ENCODE measurements around the gene DRC1.

- TF ChIP-seq POLR2AphosphoS5 (IDR thresholded peaks at IDR 0.05; ENCODE audit: insufficient read depth in 1 of 2, low read depth in 1 of 2) (no peak), POLR2A (IDR thresholded peaks at IDR 0.05) (no peak)
- TF ChIP-seq, protein P1, sequence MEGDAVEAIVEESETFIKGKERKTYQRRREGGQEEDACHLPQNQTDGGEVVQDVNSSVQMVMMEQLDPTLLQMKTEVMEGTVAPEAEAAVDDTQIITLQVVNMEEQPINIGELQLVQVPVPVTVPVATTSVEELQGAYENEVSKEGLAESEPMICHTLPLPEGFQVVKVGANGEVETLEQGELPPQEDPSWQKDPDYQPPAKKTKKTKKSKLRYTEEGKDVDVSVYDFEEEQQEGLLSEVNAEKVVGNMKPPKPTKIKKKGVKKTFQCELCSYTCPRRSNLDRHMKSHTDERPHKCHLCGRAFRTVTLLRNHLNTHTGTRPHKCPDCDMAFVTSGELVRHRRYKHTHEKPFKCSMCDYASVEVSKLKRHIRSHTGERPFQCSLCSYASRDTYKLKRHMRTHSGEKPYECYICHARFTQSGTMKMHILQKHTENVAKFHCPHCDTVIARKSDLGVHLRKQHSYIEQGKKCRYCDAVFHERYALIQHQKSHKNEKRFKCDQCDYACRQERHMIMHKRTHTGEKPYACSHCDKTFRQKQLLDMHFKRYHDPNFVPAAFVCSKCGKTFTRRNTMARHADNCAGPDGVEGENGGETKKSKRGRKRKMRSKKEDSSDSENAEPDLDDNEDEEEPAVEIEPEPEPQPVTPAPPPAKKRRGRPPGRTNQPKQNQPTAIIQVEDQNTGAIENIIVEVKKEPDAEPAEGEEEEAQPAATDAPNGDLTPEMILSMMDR (IDR thresholded peaks at IDR 0.05), result no peak
These were observed 81.3 kb downstream of the DRC1 start for GRCh38 chr2:26483027-26483326.

All from vagina (tissue), 2 donors.